Measurements from ENCODE around the gene NTRK3.

The NTRK3 gene

DNA sequence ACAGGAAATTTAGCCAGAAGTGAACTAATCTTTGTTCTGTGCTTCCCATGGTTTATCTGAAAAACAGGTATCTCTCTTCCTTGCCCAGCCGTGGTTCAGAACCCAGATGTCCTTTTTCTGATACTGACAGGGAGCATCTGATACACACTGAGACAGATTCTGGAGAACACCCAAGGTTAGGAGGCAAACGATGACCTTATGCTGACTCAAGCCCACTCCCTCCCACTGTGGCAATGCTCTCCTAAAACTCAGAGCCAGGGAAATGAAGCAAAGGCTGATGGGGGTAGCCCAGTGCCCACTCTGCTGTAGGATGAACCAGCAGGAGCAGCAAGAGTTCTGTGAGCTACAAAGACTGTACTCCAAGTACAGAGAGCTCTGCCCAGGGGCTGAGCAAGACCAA is 225.1 kb downstream of the NTRK3 start:
- no peak for ATAC-seq
- TF ChIP-seq ISL1 (CRISPR knock-in tag; IDR thresholded peaks at IDR 0.05) (no peak), CSRNP3 (CRISPR knock-in tag; IDR thresholded peaks at IDR 0.05) (no peak), OSR1 (CRISPR knock-in tag; IDR thresholded peaks at IDR 0.05) (no peak)

DNA sequence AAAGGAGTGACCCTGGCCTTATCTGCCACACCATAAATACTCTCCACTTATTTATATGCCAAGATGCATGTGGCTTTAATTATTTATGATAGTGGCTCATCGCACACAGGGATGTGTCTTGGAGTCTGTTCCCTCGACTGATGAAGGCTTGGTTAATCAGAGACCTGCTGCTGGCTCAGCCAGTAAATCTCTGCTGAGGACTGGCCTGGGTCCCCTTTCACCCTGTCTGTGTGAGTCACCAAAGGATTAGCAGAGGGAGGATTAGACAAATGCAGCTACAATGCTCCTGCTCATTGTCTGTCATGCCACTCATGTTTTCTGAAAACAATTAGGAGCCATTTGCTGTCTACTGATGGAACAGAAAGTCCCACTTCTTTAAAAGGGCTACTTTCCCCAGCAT is 226.8 kb downstream of the NTRK3 start:
- ATAC-seq = no peak
- TF ChIP-seq ZFP3 (CRISPR knock-in tag; IDR thresholded peaks at IDR 0.05) (no peak), PATZ1 (CRISPR knock-in tag; IDR thresholded peaks at IDR 0.05; ENCODE audit: borderline replicate concordance) (no peak), ARNTL (CRISPR knock-in tag; IDR thresholded peaks at IDR 0.05; ENCODE audit: borderline replicate concordance, low read depth) (no peak), POU6F1 (CRISPR knock-in tag; IDR thresholded peaks at IDR 0.05; ENCODE audit: borderline replicate concordance, low read depth) (no peak), ZNF8 (CRISPR knock-in tag; IDR thresholded peaks at IDR 0.05) (no peak), CSDC2 (CRISPR knock-in tag; IDR thresholded peaks at IDR 0.05) (no peak), ESRRG (CRISPR knock-in tag; IDR thresholded peaks at IDR 0.05) (no peak), ZNF565 (CRISPR knock-in tag; conservative IDR thresholded peaks at IDR 0.05; ENCODE audit: low read depth) (no peak)
- TF ChIP-seq, protein P1, sequence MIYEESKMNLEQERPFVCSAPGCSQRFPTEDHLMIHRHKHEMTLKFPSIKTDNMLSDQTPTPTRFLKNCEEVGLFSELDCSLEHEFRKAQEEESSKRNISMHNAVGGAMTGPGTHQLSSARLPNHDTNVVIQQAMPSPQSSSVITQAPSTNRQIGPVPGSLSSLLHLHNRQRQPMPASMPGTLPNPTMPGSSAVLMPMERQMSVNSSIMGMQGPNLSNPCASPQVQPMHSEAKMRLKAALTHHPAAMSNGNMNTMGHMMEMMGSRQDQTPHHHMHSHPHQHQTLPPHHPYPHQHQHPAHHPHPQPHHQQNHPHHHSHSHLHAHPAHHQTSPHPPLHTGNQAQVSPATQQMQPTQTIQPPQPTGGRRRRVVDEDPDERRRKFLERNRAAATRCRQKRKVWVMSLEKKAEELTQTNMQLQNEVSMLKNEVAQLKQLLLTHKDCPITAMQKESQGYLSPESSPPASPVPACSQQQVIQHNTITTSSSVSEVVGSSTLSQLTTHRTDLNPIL (CRISPR knock-in tag; IDR thresholded peaks at IDR 0.05; ENCODE audit: low read depth) = no peak

GRCh38 chr15:88028024-88028423 is 228.5 kb downstream of the NTRK3 start:
- ATAC-seq = no peak
- TF ChIP-seq ZC3H10 (CRISPR knock-in tag; IDR thresholded peaks at IDR 0.05) (no peak), PATZ1 (CRISPR knock-in tag; IDR thresholded peaks at IDR 0.05; ENCODE audit: borderline replicate concordance) (no peak), ESRRG (CRISPR knock-in tag; IDR thresholded peaks at IDR 0.05) (no peak), ZFP3 (CRISPR knock-in tag; IDR thresholded peaks at IDR 0.05) (no peak)

DNA sequence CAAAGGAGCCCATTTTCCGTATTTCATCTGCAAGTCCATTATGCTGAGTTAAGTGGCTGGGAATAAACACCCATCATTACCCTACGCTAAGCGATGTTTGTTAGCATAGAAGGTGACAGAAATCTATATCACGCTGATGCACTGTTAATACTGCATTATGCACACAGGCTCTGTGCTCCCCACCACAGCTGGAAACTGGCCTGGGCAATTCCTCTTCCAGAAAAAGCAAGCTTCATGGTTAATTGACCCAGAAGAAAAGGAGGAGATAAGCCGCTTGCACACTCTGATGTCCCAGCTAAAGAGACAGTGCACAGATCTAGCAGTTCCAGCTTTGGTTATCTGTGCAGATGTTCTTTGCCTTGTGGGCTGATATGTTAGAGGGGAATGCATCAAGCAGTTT is 232.6 kb downstream of the NTRK3 start:
- ATAC-seq = no peak
- TF ChIP-seq ZNF565 (CRISPR knock-in tag; conservative IDR thresholded peaks at IDR 0.05; ENCODE audit: low read depth) = no peak
- no peak for TF ChIP-seq ZNF8 (CRISPR knock-in tag; IDR thresholded peaks at IDR 0.05)
- no peak for TF ChIP-seq ESRRG (CRISPR knock-in tag; IDR thresholded peaks at IDR 0.05)
- TF ChIP-seq PPARA (CRISPR knock-in tag; IDR thresholded peaks at IDR 0.05; ENCODE audit: borderline replicate concordance) = no peak
- TF ChIP-seq RARB (CRISPR knock-in tag; IDR thresholded peaks at IDR 0.05) = no peak
- no peak for TF ChIP-seq GLIS3 (CRISPR knock-in tag; IDR thresholded peaks at IDR 0.05)
- TF ChIP-seq BACH2 (CRISPR knock-in tag; IDR thresholded peaks at IDR 0.05; ENCODE audit: borderline replicate concordance) = no peak
- no peak for TF ChIP-seq PATZ1 (CRISPR knock-in tag; IDR thresholded peaks at IDR 0.05; ENCODE audit: borderline replicate concordance)
- TF ChIP-seq ISL1 (CRISPR knock-in tag; IDR thresholded peaks at IDR 0.05) = no peak
- no peak for TF ChIP-seq ZFP30 (CRISPR knock-in tag; IDR thresholded peaks at IDR 0.05)
- no peak for TF ChIP-seq CSRNP3 (CRISPR knock-in tag; IDR thresholded peaks at IDR 0.05)
- no peak for TF ChIP-seq TCF4 (CRISPR knock-in tag; IDR thresholded peaks at IDR 0.05; ENCODE audit: borderline replicate concordance)
- TF ChIP-seq CSDC2 (CRISPR knock-in tag; IDR thresholded peaks at IDR 0.05) = no peak
- no peak for TF ChIP-seq ARNTL (CRISPR knock-in tag; IDR thresholded peaks at IDR 0.05; ENCODE audit: borderline replicate concordance, low read depth)
- TF ChIP-seq TOX (CRISPR knock-in tag; IDR thresholded peaks at IDR 0.05; ENCODE audit: borderline replicate concordance) = no peak
- TF ChIP-seq, protein P1 (CRISPR knock-in tag; IDR thresholded peaks at IDR 0.05; ENCODE audit: low read depth) = no peak
- no peak for TF ChIP-seq ZFP3 (CRISPR knock-in tag; IDR thresholded peaks at IDR 0.05)
- no peak for TF ChIP-seq POU6F1 (CRISPR knock-in tag; IDR thresholded peaks at IDR 0.05; ENCODE audit: borderline replicate concordance, low read depth)

Data from SK-N-SH treated with all-trans-retinoic acid at 6 μM for 48 hours (cell line).